HuH-7 (cell line): ENCODE data around the gene LRRC75A.
A peak's percentile ranks its signal among the peaks of the same experiment; 100 is the strongest.
"Not testable (repeated sequence)": the region's sequence is repeated elsewhere in the genome, so short reads cannot be mapped to it uniquely, and the experiment has no call there.

Experiments
- DNase-seq: peaks from one replicate; pipeline ENCODE4 v3.0.0; 2011; ENCODE audit warnings: low spot score

Gene LRRC75A

GRCh38 chr17:16471295-16471694 is 20.7 kb downstream of the LRRC75A start:
- no peak for DNase-seq

- DNase-seq, result no peak
Measured at GRCh38 chr17:16470265-16470664, 21.7 kb downstream of the LRRC75A start.

GRCh38 chr17:16468428-16468992 is 23.5 kb downstream of the LRRC75A start:
- peak; percentile 43 for DNase-seq

GRCh38 chr17:16467886-16468285 is 24.1 kb downstream of the LRRC75A start:
- no peak for DNase-seq

DNA sequence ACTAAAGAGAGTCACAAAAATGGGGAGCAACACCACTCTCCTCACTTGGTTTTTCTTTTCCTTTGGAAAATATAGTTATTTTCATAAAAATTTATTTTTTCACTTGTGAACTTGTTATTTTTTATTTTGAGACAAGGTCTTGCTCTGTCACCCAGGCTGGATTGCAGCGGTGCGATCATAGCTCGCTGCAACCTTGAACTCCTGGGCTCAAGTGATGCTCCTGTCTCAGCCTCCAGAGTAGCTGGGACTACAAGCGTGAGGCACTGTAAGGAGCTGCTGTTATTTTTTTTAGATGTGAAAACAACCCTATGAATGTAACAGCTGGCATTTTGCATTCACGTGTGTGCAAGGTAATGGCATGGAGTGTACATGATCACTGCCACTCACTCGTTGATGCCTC is 24.9 kb downstream of the LRRC75A start:
- DNase-seq, result no peak

DNA sequence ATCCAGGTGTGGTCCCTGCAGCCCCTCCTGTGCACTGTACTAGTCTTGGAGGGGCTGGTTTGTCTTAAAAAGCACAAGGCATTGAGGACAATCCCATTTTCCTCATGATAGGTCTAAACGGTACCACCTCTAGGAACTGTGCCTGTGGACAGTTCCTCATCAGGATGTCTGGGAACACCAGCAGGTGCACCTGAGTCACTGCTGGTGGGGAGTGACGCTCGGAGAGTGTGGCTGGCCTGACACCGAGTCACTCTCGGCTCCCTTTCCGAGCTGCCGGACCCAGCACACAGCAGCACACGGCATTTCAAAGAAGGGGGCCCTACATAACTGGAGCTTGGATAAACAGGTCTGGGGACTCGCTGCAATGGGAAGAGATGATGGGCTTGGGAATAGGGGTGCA is 25.6 kb downstream of the LRRC75A start:
- no peak for DNase-seq

- peak; percentile 46 for DNase-seq
Measured at GRCh38 chr17:16465861-16466338, 26.1 kb downstream of the LRRC75A start.

DNA sequence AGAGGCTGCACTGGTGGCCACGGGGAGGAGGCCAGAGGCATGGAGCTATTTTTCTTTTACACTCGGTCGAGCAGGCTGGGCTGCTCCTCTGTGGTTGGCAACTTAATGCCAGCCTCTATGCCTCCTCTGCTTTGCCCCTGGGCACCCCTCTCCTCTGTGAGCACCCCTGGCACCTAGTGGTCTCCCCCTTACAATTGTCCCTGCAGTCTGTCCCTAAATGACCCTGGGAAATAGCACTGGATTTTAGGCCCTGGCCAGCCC is 27.0 kb downstream of the LRRC75A start:
- DNase-seq, result no peak

DNA sequence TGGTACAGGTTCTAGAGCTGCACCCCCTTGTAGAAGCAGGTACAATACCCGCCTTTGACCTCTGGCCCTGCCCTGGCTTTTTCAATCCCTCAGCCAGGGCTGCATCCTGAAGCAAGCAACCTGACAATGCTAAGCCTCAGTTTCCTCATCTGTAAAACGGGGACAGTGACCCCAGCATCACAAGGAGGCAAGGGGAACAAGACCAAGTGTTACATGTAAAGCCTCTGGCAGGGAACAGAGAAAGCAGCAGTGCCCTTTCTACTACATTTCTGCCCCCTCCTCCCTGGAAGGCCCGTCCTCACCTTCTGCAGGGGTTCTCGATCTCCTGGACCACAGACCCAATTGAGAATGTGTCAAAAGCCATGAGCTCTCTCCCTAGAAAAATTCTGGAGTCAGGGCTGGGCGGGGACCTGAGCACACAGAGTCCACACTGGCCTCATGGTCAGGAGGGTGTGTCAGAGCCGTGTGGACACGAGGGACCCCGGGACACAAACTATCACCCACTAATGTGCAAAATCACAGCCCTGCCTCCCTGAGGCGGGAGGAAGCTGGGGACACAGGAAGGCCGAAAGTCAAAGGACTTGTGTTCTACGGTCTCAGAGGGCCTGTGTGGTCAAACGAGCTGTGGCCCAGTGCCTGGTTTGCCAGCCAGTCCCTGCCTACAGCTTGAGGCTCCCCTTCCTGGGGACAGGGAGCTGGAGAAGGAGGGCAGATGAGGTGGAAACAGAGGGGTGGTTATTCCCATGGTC is 27.5 kb downstream of the LRRC75A start:
- no peak for DNase-seq

GRCh38 chr17:16463358-16464302 is 28.4 kb downstream of the LRRC75A start:
- no peak for DNase-seq

GRCh38 chr17:16462070-16462864 is 29.7 kb downstream of the LRRC75A start:
- DNase-seq, result no peak

DNA sequence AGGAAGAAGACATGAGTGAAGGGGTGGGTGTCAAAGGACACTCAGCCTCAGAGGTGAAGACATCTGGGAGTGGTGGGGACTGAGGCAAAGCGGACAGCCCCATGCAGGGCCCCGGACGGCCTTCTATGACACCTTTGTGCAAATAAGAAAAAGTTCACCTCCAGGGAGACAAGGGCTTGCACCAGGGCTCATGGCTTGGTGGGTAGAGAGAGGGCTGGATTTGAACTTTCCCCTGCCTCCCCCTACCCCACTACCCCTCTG is 30.5 kb downstream of the LRRC75A start:
- no peak for DNase-seq

DNA sequence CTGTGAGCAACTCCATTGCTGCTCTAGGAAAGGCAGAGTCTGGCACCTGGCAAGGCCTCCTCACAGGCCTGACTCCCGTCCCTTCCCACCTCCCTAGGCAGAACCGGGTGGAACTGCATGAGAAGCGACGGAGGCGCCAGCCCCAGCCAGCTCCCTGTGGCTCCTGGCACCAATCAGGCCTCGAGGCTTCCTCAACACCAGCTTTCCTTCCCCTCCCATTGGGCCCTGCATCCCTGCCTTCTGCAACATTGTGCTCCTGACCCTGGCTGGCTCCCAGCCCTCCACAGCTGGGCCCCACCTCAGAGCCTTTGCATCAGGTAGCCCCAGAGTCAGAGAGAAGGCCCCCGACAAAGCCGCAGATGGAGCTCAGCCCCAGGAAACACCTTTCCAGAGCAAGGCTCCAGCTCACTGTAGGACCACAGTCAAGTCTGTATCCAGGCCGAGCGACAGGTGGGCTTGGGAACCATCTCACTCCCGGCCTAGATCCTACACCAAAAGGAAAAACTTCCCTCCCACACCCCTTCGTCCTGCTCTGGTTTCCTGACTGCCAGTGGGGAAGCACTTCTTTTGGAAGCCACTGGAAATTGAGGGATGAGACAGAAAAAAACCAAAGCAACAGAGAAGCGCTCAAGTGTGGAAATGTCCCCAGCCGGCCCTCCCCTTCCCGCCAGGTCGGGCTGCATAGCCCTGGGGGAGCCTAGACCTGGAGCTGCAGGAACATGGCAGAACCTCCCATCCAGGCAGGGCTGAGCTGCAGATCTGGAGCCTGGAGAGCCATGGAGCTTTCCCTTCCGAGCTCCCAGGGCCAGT is 31.0 kb downstream of the LRRC75A start:
- no peak for DNase-seq

- no peak for DNase-seq
Measured at GRCh38 chr17:16459855-16460550, 32.0 kb downstream of the LRRC75A start.

DNA sequence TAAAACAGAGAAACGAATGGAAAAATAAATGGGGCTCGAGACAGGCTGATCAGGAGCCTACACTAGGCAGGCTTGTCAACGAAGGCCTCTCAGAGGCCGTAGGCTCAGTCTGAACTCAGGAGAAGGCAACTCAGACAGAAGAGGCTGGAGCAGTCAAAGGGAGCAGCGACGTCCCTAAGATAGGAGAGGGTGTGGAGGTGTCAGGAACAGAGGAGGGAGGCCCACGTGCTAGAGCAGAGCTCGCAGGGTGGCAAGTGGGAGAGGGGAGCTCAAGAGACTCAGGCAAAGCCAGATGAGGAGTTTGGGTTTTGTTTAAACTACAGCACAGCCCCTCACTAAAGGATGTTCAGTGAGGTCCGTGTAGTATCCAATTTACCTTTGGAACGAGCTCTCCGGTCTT is 32.7 kb downstream of the LRRC75A start:
- no peak for DNase-seq

DNA sequence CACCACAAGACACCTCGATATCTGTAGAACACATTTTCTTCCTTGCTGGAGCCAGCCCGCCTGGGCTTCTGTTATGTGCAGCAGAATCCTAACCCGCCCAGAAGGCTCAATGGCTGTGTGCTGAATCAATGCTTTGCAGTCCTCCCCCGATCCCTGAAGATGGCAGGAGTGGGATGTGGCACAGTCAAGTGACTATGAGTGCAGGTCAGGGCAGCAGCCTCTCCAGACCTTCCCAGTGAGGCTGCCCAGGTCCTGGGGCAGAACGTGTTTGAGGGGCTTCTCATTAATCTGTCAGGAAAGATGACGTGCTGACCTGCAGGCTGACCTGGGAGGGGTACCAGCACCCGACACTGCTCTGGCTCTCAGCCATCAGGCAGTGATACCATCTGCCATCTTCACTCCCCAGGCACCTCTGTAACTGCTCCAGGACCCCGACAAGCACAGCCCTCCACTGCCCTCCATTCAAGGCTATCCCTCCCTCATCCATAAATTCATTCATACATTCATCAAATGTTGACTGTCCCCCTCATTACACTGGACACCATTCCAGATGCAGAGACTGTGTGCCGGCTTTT is 35.2 kb downstream of the LRRC75A start:
- DNase-seq, result no peak

DNA sequence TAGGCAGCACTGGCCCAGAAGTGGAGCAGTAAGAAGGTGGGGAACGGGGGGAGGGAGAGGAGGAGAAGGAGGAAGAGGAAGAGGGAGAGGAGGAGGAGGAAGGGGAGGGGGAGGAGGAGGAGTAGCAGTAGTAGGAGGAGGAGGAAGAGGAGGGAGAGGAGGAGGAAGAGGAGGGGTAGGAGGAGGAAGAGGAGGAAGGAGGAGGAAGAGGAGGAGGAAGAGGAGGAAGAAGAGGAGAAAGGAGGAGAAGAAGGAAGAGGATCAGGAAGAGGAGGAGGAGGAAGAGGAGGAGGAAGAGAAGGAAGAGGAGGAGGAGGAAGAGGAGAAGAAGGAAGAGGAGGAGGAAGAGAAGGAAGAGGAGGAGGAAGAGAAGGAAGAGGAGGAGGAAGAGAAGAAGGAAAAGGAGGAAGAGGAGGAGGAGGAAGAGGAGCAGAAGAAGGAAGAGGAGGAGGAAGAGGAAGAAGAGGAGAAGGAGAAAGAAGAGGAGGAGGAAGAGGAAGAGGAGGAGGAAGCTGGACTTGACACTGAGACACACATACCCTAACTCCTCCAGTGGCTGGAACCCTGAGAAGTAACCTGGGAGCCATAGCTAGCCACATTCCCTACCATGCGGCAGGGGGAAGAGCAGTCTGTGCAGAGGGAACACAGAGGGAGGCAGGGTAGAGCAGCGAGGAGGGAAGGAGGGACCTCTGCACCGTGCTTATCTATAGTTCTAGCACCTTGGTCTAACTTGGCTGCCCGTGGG is 35.8 kb downstream of the LRRC75A start:
- no peak for DNase-seq

- DNase-seq, result no peak
Measured at GRCh38 chr17:16453493-16453851, 38.5 kb downstream of the LRRC75A start.

DNA sequence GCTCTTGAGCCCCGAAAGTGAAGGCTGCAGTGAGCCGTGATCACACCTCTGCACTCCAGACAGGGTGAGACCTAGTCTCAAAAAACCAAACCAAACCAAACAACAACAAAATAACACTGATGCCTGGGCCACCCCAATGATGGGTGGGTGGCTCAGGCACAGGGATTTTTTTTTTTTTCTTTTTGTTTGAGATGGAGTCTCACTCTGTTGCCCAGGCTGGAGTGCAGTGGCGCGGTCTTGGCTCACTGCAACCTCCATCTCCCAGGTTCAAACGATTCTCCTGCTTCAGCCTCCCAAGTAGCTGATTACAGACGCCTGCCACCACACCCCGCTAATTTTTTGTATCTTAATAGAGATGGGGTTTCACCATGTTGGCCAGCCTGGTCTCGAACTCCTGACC is 39.7 kb downstream of the LRRC75A start:
- not testable (repeated sequence) for DNase-seq

DNA sequence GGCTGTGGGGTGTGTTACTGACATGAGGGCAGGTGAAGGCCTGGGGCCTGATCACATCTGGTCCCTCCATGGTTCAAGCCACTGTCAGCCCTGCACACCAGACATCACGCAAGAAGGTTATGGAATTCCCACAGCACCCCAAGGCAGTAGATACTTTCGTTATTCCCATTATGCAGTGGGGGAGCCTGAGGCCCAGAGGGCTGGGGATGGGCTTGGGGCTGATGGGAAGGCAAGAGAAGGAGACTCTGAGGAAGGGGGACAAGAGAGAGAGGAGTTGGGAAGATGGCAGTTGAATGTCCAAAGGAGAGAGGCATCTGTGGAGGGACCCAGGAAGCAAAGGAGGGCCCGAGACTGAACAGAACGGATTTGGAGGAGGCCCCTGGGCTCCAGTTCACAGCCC is 42.0 kb downstream of the LRRC75A start:
- no peak for DNase-seq
